IMR-90 (cell line): Measurements from ENCODE around the gene GAL3ST3. TPM values are rescaled to one million over a fixed set of nuclear protein-coding genes. Genes with fewer than 3 reads are reported as not detected.

Experiments used
- ATAC-seq: fragments of 200-7000 bp; cut with Tn5 transposase; 2 replicates; pipeline ENCODE4 v1.9.1; 2020; ENCODE audit warnings: low read depth, mild to moderate bottlenecking, moderate library complexity
- BruUV-seq: library from RNA; stranded (reverse); fragments of 400-500 nt; replicated peaks from 2 replicates; lab custom pipeline; 2021; lab: Mats Ljungman, UMichigan
- CTCF ChIA-PET: fragments of 300-600 bp; formaldehyde crosslinking; extraction: SDS; loops from one replicate; lab custom pipeline; 2021; ENCODE audit warnings: antibody characterized with exemption; lab: Yijun Ruan, JAX
- POLR2A ChIA-PET: fragments of 300-600 bp; sonication (Branson Sonifier 250); formaldehyde crosslinking; loops from one replicate; lab custom pipeline; 2022; ENCODE audit warnings: antibody characterized with exemption; ENCODE audit not compliant: unreplicated experiment; lab: Charles Lee
- DNase-seq: peaks from one replicate; pipeline ENCODE4 v3.0.0; 2013
- H2AFZ ChIP-seq: replicated peaks from 2 replicates; pipeline ENCODE3; 2013; ENCODE audit warnings: low read length, mild to moderate bottlenecking; ENCODE audit not compliant: poor library complexity
- H2AK5ac ChIP-seq: 2 replicates; pipeline ENCODE4 v1.6.1; 2013; ENCODE audit warnings: low read depth, low read length, inconsistent platforms
- H2AK9ac ChIP-seq: replicated peaks from 2 replicates; pipeline ENCODE3; 2013; ENCODE audit warnings: mild to moderate bottlenecking, low read depth, low read length, moderate library complexity; ENCODE audit not compliant: poor library complexity
- H2BK120ac ChIP-seq: 2 replicates; pipeline ENCODE4 v1.6.1; 2013; ENCODE audit warnings: low read depth, low read length, inconsistent platforms
- H2BK15ac ChIP-seq: 3 replicates; pipeline ENCODE4 v1.6.1; 2013; ENCODE audit warnings: low read depth, low read length, inconsistent platforms
- H2BK20ac ChIP-seq: 2 replicates; pipeline ENCODE4 v1.6.1; 2013; ENCODE audit warnings: low read depth, mild to moderate bottlenecking, inconsistent platforms, low read length, moderate library complexity
- H2BK5ac ChIP-seq: 2 replicates; pipeline ENCODE4 v1.6.1; 2013; ENCODE audit warnings: mild to moderate bottlenecking, low read depth, low read length, inconsistent platforms; ENCODE audit not compliant: poor library complexity, severe bottlenecking
- H3K14ac ChIP-seq: replicated peaks from 2 replicates; pipeline ENCODE4 v1.6.1; 2013; ENCODE audit warnings: low read depth, low read length, inconsistent platforms
- H3K18ac ChIP-seq: 2 replicates; pipeline ENCODE4 v1.6.1; 2013; ENCODE audit warnings: low read depth, low read length, control low read depth
- H3K23ac ChIP-seq: 2 replicates; pipeline ENCODE4 v1.6.1; 2013; ENCODE audit warnings: low read depth, low read length, inconsistent platforms
- H3K27ac ChIP-seq: 2 replicates; pipeline ENCODE4 v1.5.1; 2013; ENCODE audit warnings: mild to moderate bottlenecking, control low read depth, low read length; ENCODE audit not compliant: insufficient read depth
- H3K27me3 ChIP-seq: 2 replicates; pipeline ENCODE4 v1.6.1; 2013; ENCODE audit warnings: low read length; ENCODE audit not compliant: control insufficient read depth, insufficient read depth
- H3K36me3 ChIP-seq: 2 replicates; pipeline ENCODE4 v1.6.1; 2013; ENCODE audit warnings: low read length, mixed read lengths; ENCODE audit not compliant: control insufficient read depth, insufficient read depth
- H3K4ac ChIP-seq: 2 replicates; pipeline ENCODE4 v1.6.1; 2013; ENCODE audit warnings: low read depth, low read length, inconsistent platforms
- H3K4me1 ChIP-seq: 2 replicates; pipeline ENCODE4 v1.6.1; 2013; ENCODE audit warnings: low read length, mixed read lengths; ENCODE audit not compliant: control insufficient read depth, insufficient read depth
- H3K4me2 ChIP-seq: 2 replicates; pipeline ENCODE4 v1.6.1; 2013; ENCODE audit warnings: low read depth, mild to moderate bottlenecking, control low read depth, low read length, moderate library complexity
- H3K4me3 ChIP-seq: 2 replicates; pipeline ENCODE4 v1.5.1; 2013; ENCODE audit warnings: low read depth, mild to moderate bottlenecking, control low read depth, low read length, moderate library complexity; ENCODE audit not compliant: insufficient read depth
- H3K56ac ChIP-seq: 2 replicates; pipeline ENCODE4 v1.6.1; 2013; ENCODE audit warnings: low read length, inconsistent platforms; ENCODE audit not compliant: insufficient read depth; ENCODE audit errors: extremely low read depth
- H3K79me1 ChIP-seq, 2 experiments: 2 replicates each; pipeline ENCODE4 v1.6.1; 2013; ENCODE audit warnings: low read length in 2 of 2, inconsistent platforms in 1 of 2, low read depth in 1 of 2
- H3K9ac ChIP-seq: 2 replicates; pipeline ENCODE4 v1.6.1; 2013; ENCODE audit warnings: low read depth, low read length, control low read depth
- H3K9me1 ChIP-seq: 2 replicates; pipeline ENCODE4 v1.6.1; 2013; ENCODE audit warnings: low read length, inconsistent platforms; ENCODE audit not compliant: insufficient read depth
- H3K9me3 ChIP-seq: 2 replicates; pipeline ENCODE4 v1.6.1; 2013; ENCODE audit warnings: low read length; ENCODE audit not compliant: control insufficient read depth, insufficient read depth
- H4K20me1 ChIP-seq: 2 replicates; pipeline ENCODE4 v1.6.1; 2013; ENCODE audit warnings: low read length, inconsistent platforms; ENCODE audit not compliant: insufficient read depth
- H4K5ac ChIP-seq: 2 replicates; pipeline ENCODE4 v1.6.1; 2013; ENCODE audit warnings: mild to moderate bottlenecking, low read depth, low read length, control low read depth
- H4K8ac ChIP-seq, 2 experiments: 2 replicates each; pipeline ENCODE4 v1.6.1; 2013; ENCODE audit warnings: low read depth in 2 of 2, low read length in 2 of 2, control low read depth in 1 of 2, inconsistent platforms in 1 of 2
- H4K91ac ChIP-seq: 2 replicates; pipeline ENCODE4 v1.6.1; 2013; ENCODE audit warnings: low read depth, low read length, inconsistent platforms; ENCODE audit not compliant: insufficient read depth
- BHLHE40 ChIP-seq: fragments of 150-350 bp; IDR thresholded peaks from 2 replicates; pipeline ENCODE4 v1.6.1; 2016; ENCODE audit warnings: mild to moderate bottlenecking, low read depth, low read length
- CEBPB ChIP-seq: IDR thresholded peaks from 2 replicates; pipeline ENCODE4 v1.6.1; 2012; ENCODE audit warnings: low read depth, low read length, improper control_type of control experiment
- CHD1 ChIP-seq: IDR thresholded peaks from 2 replicates; pipeline ENCODE4 v1.6.1; 2012; ENCODE audit warnings: low read depth, low read length, improper control_type of control experiment
- CTCF ChIP-seq: conservative IDR thresholded peaks from 2 replicates; pipeline ENCODE4 v1.5.1; 2012; ENCODE audit warnings: mild to moderate bottlenecking, low read depth, low read length, improper control_type of control experiment
- FOS ChIP-seq: fragments of 150-350 bp; IDR thresholded peaks from 2 replicates; pipeline ENCODE4 v1.6.1; 2016; ENCODE audit warnings: low read depth, low read length
- MAFK ChIP-seq: IDR thresholded peaks from 2 replicates; pipeline ENCODE4 v1.6.1; 2012; ENCODE audit warnings: low read depth, low read length, improper control_type of control experiment
- MAZ ChIP-seq: IDR thresholded peaks from 2 replicates; pipeline ENCODE4 v1.6.1; 2012; ENCODE audit warnings: low read depth, mild to moderate bottlenecking, low read length, improper control_type of control experiment, moderate library complexity, borderline replicate concordance
- MXI1 ChIP-seq: IDR thresholded peaks from 2 replicates; pipeline ENCODE4 v1.6.1; 2012; ENCODE audit warnings: low read depth, mild to moderate bottlenecking, low read length, moderate library complexity, borderline replicate concordance
- NFE2L2 ChIP-seq: fragments of 150-350 bp; IDR thresholded peaks from 2 replicates; pipeline ENCODE4 v1.6.1; 2016; ENCODE audit warnings: low read depth, mild to moderate bottlenecking, low read length
- POLR2A ChIP-seq: IDR thresholded peaks from 2 replicates; pipeline ENCODE4 v1.6.1; 2012; ENCODE audit warnings: mild to moderate bottlenecking, low read depth, low read length
- RAD21 ChIP-seq: IDR thresholded peaks from 2 replicates; pipeline ENCODE4 v1.6.1; 2012; ENCODE audit warnings: low read length, improper control_type of control experiment
- RCOR1 ChIP-seq: IDR thresholded peaks from 2 replicates; pipeline ENCODE4 v1.6.1; 2012; ENCODE audit warnings: mild to moderate bottlenecking, low read length, improper control_type of control experiment; ENCODE audit not compliant: insufficient replicate concordance
- RFX5 ChIP-seq: IDR thresholded peaks from 2 replicates; pipeline ENCODE4 v1.8.0; 2012; ENCODE audit warnings: low read depth, mild to moderate bottlenecking, low read length, moderate library complexity
- SMC3 ChIP-seq: fragments of 150-350 bp; IDR thresholded peaks from 2 replicates; pipeline ENCODE4 v1.6.1; 2016; ENCODE audit warnings: low read depth, mild to moderate bottlenecking, antibody characterized with exemption, low read length, moderate library complexity
- USF2 ChIP-seq: fragments of 150-350 bp; IDR thresholded peaks from 2 replicates; pipeline ENCODE4 v1.6.1; 2017; ENCODE audit warnings: mild to moderate bottlenecking, antibody characterized with exemption, low read length, low read depth
- WGBS, 2 experiments: methylation state at CpG; one replicate each; pipeline versions ENCODE4 v1.1.5 to v1.1.7; 2013; ENCODE audit warnings: missing lambda C conversion rate in 2 of 2; ENCODE audit not compliant: insufficient read length in 1 of 2; ENCODE audit errors: extremely low coverage in 2 of 2; 5-methylcytosine and 5-hydroxymethylcytosine counted together
- dilution Hi-C: fragments of 300-500 bp; cut with HindIII; formaldehyde crosslinking; loops from one replicate; pipeline ENCODE4 v1.14.3; 2018; ENCODE audit warnings: low sequenced_read_pairs; ENCODE audit not compliant: unreplicated experiment
- in situ Hi-C: fragments of 300-500 bp; cut with MboI; formaldehyde crosslinking; loops from 3 replicates; pipeline ENCODE4 v1.14.3; 2019; ENCODE audit warnings: low sequenced_read_pairs, inconsistent platforms, mixed read lengths
- intact Hi-C: fragments of 100-400 bp; cut with micrococcal nuclease; formaldehyde crosslinking; loops from 2 replicates; pipeline ENCODE4 v1.10.0; 2022
- polyA plus RNA-seq, 3 experiments: library from polyadenylated mRNA; depleted of rRNA; stranded (reverse); fragments of >200 nt; gene quantifications; 2 replicates each; pipeline ENCODE4 v1.2.3, GENCODE V29; 2012; ENCODE audit warnings: low replicate concordance in 1 of 3
- total RNA-seq: library from RNA; depleted of rRNA; stranded (reverse); fragments of >200 nt; gene quantifications from 2 replicates; pipeline ENCODE4 v1.2.3, GENCODE V29; 2012

GAL3ST3 gene
- total and polyA plus RNA-seq, 2 of the 4 experiments (the other 2 are of a cell fraction), result 0.19 TPM; not detected in 1

GRCh38 chr11:66008468-66009101 is 40.4 kb downstream of the GAL3ST3 start (continued):
- no peak for TF ChIP-seq MAZ

- Histone ChIP-seq H2BK15ac (no peak overlapping the region), H3K79me1 (peaks cover 10 to 12% of the 10 kb centered on the region in 2 experiments; a peak in 3 of 4 replicates), H3K9me3 (no peaks in the 10 kb centered on the region), H2AFZ (no peak overlapping the region), H4K5ac (no peak overlapping the region), H3K18ac (no peak overlapping the region), H3K4me3 (no peak overlapping the region), H2BK20ac (no peak overlapping the region), H2BK5ac (no peak overlapping the region), H2AK9ac (no peak overlapping the region), H3K56ac (no peak overlapping the region), H4K91ac (no peak overlapping the region), H3K14ac (no peak overlapping the region), H3K4me1 (no peaks in the 10 kb centered on the region; the same call in none of the 2 replicates), H3K4ac (no peak overlapping the region), H3K23ac (no peak overlapping the region), H3K36me3 (peaks cover 7% of the 10 kb centered on the region; the same call in 1 of the 2 replicates), H4K20me1 (no peaks in the 10 kb centered on the region), H3K27me3 (peaks cover 13% of the 10 kb centered on the region), H2BK120ac (no peak overlapping the region), H2AK5ac (no peak overlapping the region), H3K27ac (no peak overlapping the region), H3K4me2 (no peak overlapping the region), H3K9me1 (0 out of 2 replicates have a peak, but pooled peaks cover 3% of the 10 kb centered on the region), H3K9ac (no peak overlapping the region), H4K8ac (no peak overlapping the region)
- dilution Hi-C loops (no loop called here), intact Hi-C loops (no loop called here), in situ Hi-C loops (no loop called here)
- whole genome bisulfite sequencing, 2 experiments, result no CpG with 5 or more reads among the region's 2 CpGs
- POLR2A ChIA-PET, result no interaction called here
- CTCF ChIA-PET, result no interaction called here
- no peak for DNase-seq
- no TSS peak for BruUV-seq
- ATAC-seq, result no peak
- TF ChIP-seq NFE2L2 (no peak), RFX5 (no peak), CHD1 (no peak), CTCF (no peak), POLR2A (no peak), BHLHE40 (no peak), CEBPB (no peak), MXI1 (no peak), RAD21 (no peak), USF2 (no peak), SMC3 (no peak), FOS (no peak), RCOR1 (no peak), MAFK (no peak)
These were observed 40.9 kb downstream of the GAL3ST3 start for GRCh38 chr11:66008095-66008467.
